ENCODE data around the gene PUDP.
"Not testable (repeated sequence)": the region's sequence is repeated elsewhere in the genome, so short reads cannot be mapped to it uniquely, and the experiment has no call there.

PUDP gene

DNA sequence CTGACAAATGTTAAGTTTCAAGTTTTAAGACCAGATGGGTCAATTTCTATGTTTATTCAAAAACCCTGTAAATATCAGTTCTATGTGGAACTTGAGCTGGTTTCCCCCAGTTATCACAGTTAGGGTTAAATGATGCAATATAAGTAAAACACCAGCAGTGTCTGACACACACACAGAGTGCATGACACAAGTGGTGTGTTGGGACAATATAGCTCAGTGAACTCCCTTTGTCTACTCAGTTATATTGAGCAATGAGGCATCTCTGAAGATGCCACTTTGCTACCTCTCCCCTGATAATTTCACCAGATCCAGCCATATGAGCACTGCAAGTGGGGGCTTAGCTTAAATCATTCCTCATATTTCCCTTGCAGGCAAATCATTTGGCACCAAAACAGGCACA, 140.6 kb downstream of the PUDP start:
- in situ Hi-C loops (cut with HindIII; ENCODE audit: low pct_ligation_motif_present, low pct_unique_long_range_greater_than_20kb, low sequenced_read_pairs); DNase-seq: not testable (repeated sequence)

Measured in ACHN (cell line).